Upper lobe of left lung (tissue), 4 donors: ENCODE data around the gene ZC3H18.

ENCODE experiments used
- CTCF ChIP-seq, 6 experiments: fragments of 450-650 bp in 4 of 6; fragments of 200-600 bp in 2 of 6; sonication (generic) in 2 of 6; IDR thresholded peaks; one replicate each; pipeline ENCODE4 v1.5.1; 2016 to 2019; ENCODE audit warnings: antibody characterized with exemption in 6 of 6
- EP300 ChIP-seq, 4 donors: sonication (generic); formaldehyde crosslinking; IDR thresholded peaks; one replicate each; pipeline ENCODE4 v1.5.1; 2017; ENCODE audit warnings: antibody characterized with exemption in 4 of 4, control low read depth in 2 of 4
- POLR2A ChIP-seq, 4 donors: fragments of 450-650 bp; IDR thresholded peaks; one replicate each; pipeline ENCODE4 v1.5.1; 2016 to 2017; ENCODE audit warnings: antibody characterized with exemption in 4 of 4, mild to moderate bottlenecking in 2 of 4
- POLR2AphosphoS5 ChIP-seq, 2 donors: sonication (generic); formaldehyde crosslinking; IDR thresholded peaks; one replicate each; pipeline ENCODE4 v1.5.1; 2017; ENCODE audit warnings: antibody characterized with exemption in 2 of 2

GRCh38 chr16:88536971-88537751, 33.0 kb upstream of the ZC3H18 start:
- TF ChIP-seq CTCF (IDR thresholded peaks at IDR 0.05) (no peak), POLR2A (IDR thresholded peaks at IDR 0.05) (no peak), POLR2AphosphoS5 (IDR thresholded peaks at IDR 0.05) (no peak), EP300 (IDR thresholded peaks at IDR 0.05) (no peak)
